ACHN (cell line): Measurements from ENCODE around the gene NXN.
"Not testable (repeated sequence)": the region's sequence is repeated elsewhere in the genome, so short reads cannot be mapped to it uniquely, and the experiment has no call there.

Experiments used
- DNase-seq: peaks from one replicate; pipeline ENCODE4 v3.0.0-alpha.2; 2015
- in situ Hi-C: cut with HindIII; loops from 2 replicates; pipeline ENCODE4 v1.10.0; 2017; ENCODE audit warnings: low sequenced_read_pairs, low pct_ligation_motif_present, low pct_unique_long_range_greater_than_20kb

Gene NXN

GRCh38 chr17:785901-786300 lies 193.7 kb downstream of the NXN start:
- in situ Hi-C loops, result loop anchor here (25.0 kb wide), 1 partner anchor 201 kb away; the partner anchor contains the start of genes NXN and TIMM22
- not testable (repeated sequence) for DNase-seq

DNA sequence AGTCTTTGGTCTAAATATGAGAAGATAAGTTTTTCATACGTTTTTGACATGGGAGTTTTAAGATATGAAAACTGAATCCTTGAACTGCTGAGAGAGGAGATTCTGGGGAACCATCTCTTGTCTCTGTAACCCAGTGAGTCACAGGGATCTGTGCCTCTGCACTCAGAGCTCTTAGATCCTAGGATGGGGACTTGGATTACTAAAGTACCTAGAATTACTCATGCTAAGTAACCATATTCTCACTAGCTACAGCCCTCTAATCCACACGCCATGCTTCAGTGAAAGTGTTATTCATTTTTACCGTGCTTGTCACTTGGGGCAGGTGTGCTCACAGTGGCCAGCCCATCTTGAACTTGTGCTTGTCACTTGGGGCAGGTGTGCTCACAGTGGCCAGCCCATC lies 195.4 kb downstream of the NXN start:
- no peak for DNase-seq
- in situ Hi-C loops, result loop anchor here (25.0 kb wide), 1 partner anchor 203 kb away; the partner anchor contains the start of genes NXN and TIMM22

DNA sequence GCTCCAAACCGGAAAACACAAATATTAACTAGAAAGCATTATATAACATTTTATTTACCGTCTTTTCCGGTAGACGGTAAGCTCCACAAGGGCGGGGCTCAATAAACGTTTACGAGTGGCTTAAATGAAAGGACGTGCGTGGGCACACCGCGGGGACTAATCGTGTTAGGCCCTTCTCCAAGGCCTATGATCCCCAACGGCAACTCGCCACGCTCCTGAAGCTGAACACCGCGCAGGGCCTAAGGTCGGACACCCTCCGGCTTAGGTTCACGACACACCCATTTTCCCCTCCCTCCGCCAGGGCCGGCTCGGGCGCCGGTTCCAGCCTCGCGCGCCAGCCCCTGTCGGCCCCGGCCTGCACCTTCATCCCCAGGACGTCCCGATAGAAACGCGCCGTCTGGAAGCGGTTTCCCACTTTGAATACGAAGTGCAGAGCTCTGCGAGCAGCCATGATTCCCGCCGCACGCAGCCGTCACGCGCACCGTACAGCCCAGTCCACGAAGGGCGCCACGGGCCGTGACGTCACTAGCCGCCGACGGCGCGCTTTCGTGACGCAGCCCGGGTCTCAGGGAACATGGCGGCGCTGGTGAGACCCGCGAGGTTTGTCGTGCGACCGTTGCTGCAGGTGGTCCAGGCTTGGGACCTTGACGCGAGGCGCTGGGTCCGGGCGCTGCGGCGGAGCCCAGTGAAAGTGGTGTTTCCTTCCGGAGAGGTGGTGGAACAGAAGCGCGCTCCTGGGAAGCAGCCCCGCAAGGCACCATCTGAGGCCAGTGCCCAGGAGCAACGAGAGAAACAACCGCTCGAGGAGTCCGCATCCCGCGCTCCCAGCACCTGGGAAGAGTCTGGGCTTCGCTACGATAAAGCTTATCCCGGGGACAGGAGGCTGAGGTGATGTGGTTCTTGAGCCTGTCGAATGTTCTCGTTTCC lies 197.5 kb downstream of the NXN start, which contains the start of the genes GLOD4 and MRM3:
GLOD4 (minus strand) TSS at position 476 of the 927 bp plus-strand sequence; CDS start at position 451, 25 bp downstream.
MRM3 (plus strand) TSS at position 549 of the 927 bp plus-strand sequence; CDS start at position 575, 26 bp downstream.
- DNase-seq, result peak; percentile 88
- in situ Hi-C loops, result loop anchor here (25.0 kb wide), 1 partner anchor 205 kb away; the partner anchor contains the start of genes NXN and TIMM22

DNA sequence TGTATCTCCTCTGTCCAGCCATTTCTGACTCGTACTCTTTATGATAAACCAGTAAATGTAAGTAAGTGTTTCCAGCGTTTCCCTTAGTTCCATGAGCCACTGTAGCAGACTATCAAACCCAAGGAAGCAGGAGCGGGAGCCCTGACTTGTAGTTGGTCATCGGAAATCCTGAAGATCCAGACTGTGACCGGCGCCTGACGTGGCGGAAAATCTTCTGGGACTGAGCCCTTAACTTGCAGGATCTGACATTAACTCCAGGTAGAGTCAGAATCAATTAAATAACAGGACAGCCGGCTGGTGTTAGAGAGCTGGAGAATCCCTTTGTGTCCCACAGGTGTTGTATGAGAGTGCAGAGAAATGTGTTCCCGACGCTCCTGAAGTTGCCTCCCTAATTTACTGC lies 201.5 kb downstream of the NXN start:
- in situ Hi-C loops, result loop anchor here (25.0 kb wide), 1 partner anchor 209 kb away; the partner anchor contains the start of genes NXN and TIMM22
- DNase-seq, result no peak

GRCh38 chr17:774313-774584 lies 205.3 kb downstream of the NXN start:
- in situ Hi-C loops, result no loop called here
- DNase-seq, result no peak

GRCh38 chr17:773467-774312 lies 205.9 kb downstream of the NXN start:
- in situ Hi-C loops, result no loop called here
- no peak for DNase-seq

- in situ Hi-C loops, result no loop called here
- no peak for DNase-seq
These were observed 206.6 kb downstream of the NXN start for GRCh38 chr17:773016-773415.

- no peak for DNase-seq
- in situ Hi-C loops, result no loop called here
These were observed 212.5 kb downstream of the NXN start for GRCh38 chr17:767076-767475.

GRCh38 chr17:760371-760770 lies 219.2 kb downstream of the NXN start:
- no peak for DNase-seq
- in situ Hi-C loops, result no loop called here

DNA sequence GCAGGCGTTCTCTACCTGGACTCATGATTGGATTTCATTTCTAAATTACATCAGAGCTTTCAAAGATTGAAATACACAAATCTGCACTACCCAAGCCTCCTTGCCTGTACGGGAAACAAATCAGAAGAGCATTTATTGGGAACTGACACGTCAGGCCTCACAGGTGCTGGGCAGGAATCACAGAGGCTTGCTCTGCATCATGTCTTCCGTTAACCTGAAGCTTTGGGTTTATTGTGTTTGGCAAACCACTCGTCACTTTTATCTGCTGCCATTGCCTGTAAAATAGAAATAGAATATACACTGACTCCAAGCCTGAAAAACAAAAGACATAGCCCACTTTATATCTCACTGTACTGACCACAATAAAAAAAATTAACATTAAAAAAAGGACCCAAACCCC lies 219.6 kb downstream of the NXN start:
- in situ Hi-C loops, result no loop called here

GRCh38 chr17:756010-756567 lies 223.5 kb downstream of the NXN start:
- DNase-seq, in situ Hi-C loops: not testable (repeated sequence)

More for the DNA sequence above, 219.6 kb downstream of the NXN start:
- no peak for DNase-seq

- in situ Hi-C loops, DNase-seq: not testable (repeated sequence)
These were observed 224.1 kb downstream of the NXN start for GRCh38 chr17:755319-755961.

- DNase-seq, result no peak
- in situ Hi-C loops, result no loop called here
These were observed 226.2 kb downstream of the NXN start for GRCh38 chr17:753418-753817.

GRCh38 chr17:752620-753219 lies 226.9 kb downstream of the NXN start:
- peak; percentile 36 for DNase-seq
- in situ Hi-C loops, result no loop called here

DNA sequence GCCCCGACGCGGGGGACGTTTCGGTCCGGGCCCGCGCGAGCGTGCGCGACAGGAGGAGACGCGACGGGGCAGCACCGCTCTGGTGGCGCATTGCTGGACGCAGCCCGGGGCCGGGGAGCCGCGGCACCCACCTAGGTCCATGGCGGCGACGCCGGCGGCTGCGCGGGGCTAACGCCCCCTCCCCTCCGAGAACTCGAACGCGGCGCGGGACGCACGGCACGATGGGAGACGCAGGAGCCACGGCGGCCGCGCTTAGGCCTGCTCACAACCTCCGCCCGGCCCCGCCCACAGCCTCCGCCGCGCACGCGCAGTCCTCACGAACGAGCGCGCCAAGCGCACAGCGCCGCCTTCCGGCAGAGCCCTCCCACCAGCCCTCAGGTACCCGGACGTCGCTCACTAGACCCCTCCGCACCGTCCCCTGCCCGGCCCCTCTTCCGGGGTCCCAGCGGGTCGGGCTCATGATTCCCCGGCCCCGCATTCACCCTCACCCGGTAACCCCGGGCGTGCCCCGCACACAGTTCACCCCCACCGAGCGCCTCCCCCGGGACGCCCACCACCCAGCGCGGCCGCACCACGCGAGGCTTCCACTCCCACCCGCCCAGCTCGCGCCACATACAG lies 227.5 kb downstream of the NXN start, which contains the start of gene GEMIN4:
GEMIN4 (minus strand) TSS at position 263 of the 618 bp plus-strand sequence; CDS start at position 141, 122 bp downstream.
- in situ Hi-C loops, result no loop called here
- peak; percentile 88 for DNase-seq

DNA sequence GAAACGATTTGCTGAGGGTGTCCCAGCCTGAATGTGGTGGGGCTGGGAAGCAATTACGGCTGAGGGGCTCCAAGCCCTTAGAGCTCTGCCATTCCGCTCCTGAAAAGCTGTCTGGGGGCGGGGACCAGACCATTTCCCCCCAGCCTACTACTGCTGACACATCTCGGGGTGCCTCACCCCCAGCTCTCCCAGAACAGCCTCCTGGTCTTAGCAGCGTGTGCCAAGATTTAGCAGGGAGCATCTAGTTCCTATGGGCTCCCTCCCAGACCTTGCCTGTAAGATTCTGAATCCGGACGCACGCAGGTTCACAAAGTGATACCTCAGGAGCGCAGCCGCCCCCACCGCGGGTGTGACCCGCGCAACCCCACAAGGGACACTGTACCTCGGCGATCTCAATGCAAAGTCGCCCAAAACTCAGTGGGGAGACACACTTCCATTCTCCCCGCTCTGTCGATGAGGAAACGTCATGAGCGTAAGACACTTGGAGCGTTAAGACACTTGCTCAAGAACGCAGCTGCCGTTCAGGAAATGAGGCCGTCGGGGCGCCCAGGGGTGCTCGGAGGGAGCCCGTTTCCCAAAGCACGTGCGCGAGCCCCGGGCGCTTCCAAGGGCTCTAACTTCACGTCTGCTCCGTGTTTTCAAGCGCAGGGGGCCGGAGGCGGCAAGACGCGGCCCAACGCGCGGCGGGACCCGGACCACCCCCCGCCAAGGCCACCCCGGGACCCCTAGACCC lies 228.1 kb downstream of the NXN start:
- peak; percentile 55 for DNase-seq
- in situ Hi-C loops, result no loop called here
